HG02588 (cell line): ENCODE data around the gene PIAS4.
A peak's percentile ranks its signal among the peaks of the same experiment; 100 is the strongest.

Source experiments
- ATAC-seq: cut with Tn5 transposase; IDR thresholded peaks from one replicate; pipeline ENCODE4 v1.9.1; 2021; ENCODE audit warnings: mild to moderate bottlenecking, moderate library complexity; ENCODE audit not compliant: unreplicated experiment

Gene PIAS4

DNA sequence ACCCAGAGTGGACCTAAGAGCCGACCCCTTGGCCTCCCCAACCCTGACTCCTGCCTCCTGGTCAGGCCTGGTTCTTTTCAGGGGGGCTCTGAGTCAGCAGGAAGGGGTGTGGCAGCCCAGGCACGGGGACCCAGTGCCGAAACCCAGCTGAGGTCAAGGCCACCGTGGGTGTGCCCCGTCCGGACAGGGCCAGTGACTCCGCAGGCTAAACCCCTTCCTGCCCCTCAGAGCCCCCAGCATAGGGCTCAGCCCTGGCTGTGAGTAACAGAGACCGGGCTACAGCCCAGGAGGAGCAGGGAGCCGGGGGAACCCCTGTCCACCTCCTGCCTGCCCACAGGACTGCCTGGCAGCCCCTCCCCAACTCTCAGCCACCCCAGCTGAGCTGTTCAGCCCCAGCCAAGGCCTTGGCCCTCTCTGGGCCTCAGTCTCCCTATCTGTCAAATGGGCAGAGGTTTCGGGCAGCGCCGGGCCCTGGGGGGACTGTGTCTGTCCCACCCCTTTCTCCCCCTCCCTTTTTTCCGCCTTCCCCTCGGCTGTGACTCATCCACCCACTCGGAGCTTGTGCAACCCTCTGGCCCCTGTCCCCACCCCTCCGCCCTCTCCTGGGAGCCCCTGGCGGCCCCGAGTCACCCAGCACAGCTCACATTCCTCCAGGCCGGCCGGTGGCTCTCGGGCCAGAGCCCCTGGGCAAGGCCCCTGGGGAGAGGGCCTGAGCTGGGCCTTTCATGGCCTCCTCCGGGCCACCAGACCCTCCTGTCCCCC lies 50.6 kb downstream of the PIAS4 start:
- no peak for ATAC-seq

GRCh38 chr19:4058693-4059452 lies 51.3 kb downstream of the PIAS4 start:
- ATAC-seq: no peak

GRCh38 chr19:4059453-4059871 lies 51.9 kb downstream of the PIAS4 start:
- ATAC-seq: no peak

DNA sequence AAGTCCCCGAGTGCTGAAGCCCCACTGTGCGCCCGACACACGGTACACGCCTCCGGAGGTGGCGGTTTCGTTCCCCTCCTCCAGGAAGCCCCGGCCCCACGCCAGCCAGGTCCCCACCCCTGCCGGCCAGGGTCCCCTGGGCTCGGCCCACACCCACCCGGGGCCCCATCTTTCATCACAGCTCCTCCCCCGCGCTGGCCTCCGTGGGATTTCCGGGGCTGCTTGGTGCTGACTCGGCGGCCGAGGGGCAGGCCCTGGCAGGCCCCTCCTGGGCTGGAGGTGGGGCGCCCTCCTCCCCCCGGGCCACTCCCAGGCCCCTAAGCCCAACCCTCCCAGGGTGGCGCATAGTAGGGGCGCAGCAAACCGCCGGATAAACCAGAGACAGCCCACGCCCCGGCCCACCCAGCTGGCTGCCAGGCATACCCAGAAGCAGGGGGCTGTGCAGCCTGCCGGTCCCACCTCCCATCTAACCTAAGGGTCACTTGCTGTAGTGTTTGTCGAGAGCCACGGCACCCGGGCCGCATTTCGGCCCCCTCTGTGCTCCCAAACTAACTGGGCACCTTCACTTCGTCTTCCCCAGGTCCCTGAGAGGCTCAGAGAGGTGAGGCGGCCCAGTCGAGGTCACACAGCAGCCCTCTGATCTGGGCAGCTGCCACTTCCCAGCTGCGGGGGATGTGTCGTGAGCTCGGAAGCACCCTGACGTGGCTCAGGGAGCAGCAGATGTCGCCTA lies 52.5 kb downstream of the PIAS4 start:
- ATAC-seq: no peak

GRCh38 chr19:4060621-4061177 lies 53.2 kb downstream of the PIAS4 start:
- no peak for ATAC-seq

GRCh38 chr19:4061178-4061682 lies 53.7 kb downstream of the PIAS4 start:
- no peak for ATAC-seq

DNA sequence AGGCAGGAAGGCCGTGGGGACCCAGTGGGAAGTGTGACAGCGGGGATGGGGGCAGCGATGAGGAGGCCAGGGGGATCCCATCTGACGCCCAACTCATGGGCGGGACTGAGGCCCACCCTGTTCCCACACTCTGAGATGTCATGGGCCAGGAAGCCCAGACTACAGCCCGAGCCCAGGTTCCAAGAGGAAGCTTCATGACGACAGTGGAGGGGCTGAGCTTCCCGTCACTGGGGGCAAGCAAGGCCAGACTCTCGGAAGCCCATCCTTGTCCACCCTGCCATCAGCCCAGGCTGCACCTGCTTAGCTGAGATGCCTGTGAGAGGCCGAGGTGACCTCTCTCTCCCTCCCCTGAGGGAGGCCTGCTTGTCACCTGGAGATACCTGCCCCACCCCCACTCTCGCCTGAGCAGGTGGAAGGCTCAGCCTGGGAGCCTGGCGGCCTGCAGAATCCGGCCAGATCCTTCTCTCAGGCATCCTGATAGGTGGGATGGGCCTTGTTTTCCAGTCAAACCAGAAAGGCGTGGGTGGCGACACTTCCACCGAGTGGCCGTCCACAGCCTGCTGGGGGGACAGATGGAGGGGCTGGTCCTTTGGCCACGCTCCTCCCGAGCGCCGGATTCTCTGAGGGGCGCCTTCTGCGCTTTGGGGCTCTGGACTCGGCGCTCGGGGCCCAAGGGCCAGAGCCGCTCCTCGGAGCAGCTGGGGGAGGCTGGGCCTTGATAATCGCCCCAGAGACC lies 54.3 kb downstream of the PIAS4 start:
- ATAC-seq: no peak

GRCh38 chr19:4062419-4063368 lies 55.2 kb downstream of the PIAS4 start:
- no peak for ATAC-seq

- no peak for ATAC-seq
Observed at GRCh38 chr19:4063369-4064148, 56.0 kb downstream of the PIAS4 start.

GRCh38 chr19:4064149-4064495 lies 56.6 kb downstream of the PIAS4 start:
- no peak for ATAC-seq

GRCh38 chr19:4064496-4065260 lies 57.1 kb downstream of the PIAS4 start:
- ATAC-seq: peak; percentile 5

GRCh38 chr19:4065430-4066175 lies 58.1 kb downstream of the PIAS4 start:
- ATAC-seq: peak; percentile 68

DNA sequence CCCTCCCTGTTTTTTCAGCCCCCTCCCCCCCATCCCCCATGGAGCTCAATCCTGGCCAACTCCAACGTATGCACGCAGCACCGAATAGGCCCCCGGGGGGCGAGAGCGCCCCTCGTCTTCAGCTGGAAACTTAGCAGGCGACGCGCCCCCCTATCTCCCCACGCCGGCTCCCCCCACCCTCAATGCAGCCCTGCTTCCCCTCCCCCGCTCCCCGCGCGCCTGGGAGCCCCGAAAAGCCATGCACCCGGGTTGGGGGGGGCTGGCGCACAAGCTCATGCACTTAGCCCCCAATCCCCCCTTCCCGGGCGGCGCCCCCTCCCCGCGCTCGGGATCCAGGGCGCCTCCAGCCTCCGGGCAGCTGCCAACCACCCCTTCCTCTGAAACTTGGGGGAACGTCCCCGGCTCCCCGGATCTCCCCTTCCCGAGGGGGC lies 58.7 kb downstream of the PIAS4 start:
- ATAC-seq: no peak

DNA sequence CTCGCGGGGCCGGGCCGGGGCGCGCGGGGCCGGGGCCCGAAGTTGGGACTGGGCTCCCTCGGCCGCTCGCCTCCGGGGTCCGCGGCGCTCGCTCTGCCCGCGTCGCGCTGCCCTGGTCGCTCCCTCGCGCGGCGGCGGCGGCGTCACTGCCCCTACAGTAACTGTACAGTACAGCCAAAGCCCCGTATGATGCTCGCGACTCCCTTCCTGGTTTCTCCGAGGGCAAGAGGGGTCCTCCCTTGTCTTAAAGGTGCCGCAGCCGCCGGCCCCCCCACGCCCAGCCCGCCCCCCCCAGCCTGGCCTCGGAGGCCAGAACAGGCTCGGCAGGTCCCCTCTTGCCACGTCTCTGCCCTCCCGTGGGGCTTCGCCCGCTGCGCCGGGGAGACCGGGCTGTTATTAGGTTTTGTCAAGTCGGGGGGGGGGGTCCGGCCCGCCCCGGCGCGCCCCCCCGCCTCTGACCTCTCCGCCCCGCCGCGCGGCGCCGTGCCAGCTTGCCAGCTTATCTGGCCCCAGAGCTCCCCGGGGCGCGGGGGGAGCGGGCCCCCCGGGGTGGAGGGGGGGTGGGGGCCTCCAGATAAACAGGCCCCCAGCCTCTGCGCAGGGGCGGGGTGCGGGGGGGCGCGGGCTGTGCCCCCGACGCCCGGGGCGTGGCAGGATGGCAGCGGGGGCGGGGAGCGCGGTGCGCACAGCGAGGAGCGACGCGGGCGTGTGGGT lies 59.3 kb downstream of the PIAS4 start, which contains the start of gene ZBTB7A:
TSS of gene ZBTB7A (minus strand) at position 218 of the 714 bp plus-strand sequence. CDS start 11,667 bp downstream, outside the sequence.
- ATAC-seq: no peak

GRCh38 chr19:4067396-4068046 lies 60.0 kb downstream of the PIAS4 start:
- no peak for ATAC-seq
